ENCODE results near the gene SLC35F3.
"Not testable (repeated sequence)": the region's sequence is repeated elsewhere in the genome, so short reads cannot be mapped to it uniquely, and the experiment has no call there.

SLC35F3 gene

GRCh38 chr1:234152344-234152743 is 247.9 kb downstream of the SLC35F3 start:
- not testable (repeated sequence) for DNase-seq

- DNase-seq, result no peak
These were observed 250.1 kb downstream of the SLC35F3 start for GRCh38 chr1:234154320-234155251.

GRCh38 chr1:234162661-234163060 is 258.2 kb downstream of the SLC35F3 start:
- DNase-seq, result no peak

- DNase-seq, result no peak
These were observed 258.9 kb downstream of the SLC35F3 start for GRCh38 chr1:234163267-234163919.

GRCh38 chr1:234164098-234164709 is 259.7 kb downstream of the SLC35F3 start:
- DNase-seq, result no peak

GRCh38 chr1:234168061-234168724 is 263.7 kb downstream of the SLC35F3 start:
- DNase-seq, result no peak

- DNase-seq, result no peak
These were observed 264.8 kb downstream of the SLC35F3 start for GRCh38 chr1:234169161-234169849.

GRCh38 chr1:234170067-234170466 is 265.6 kb downstream of the SLC35F3 start:
- DNase-seq, result no peak

- DNase-seq, result no peak
These were observed 266.1 kb downstream of the SLC35F3 start for GRCh38 chr1:234170622-234171021.

- DNase-seq, result no peak
These were observed 269.5 kb downstream of the SLC35F3 start for GRCh38 chr1:234173968-234174367.

GRCh38 chr1:234175363-234175762 is 270.9 kb downstream of the SLC35F3 start:
- no peak for DNase-seq

- DNase-seq, result no peak
These were observed 271.5 kb downstream of the SLC35F3 start for GRCh38 chr1:234176000-234176399.

- not testable (repeated sequence) for DNase-seq
These were observed 272.4 kb downstream of the SLC35F3 start for GRCh38 chr1:234176847-234177246.

- DNase-seq, result no peak
These were observed 281.0 kb downstream of the SLC35F3 start for GRCh38 chr1:234185438-234185837.

GRCh38 chr1:234186037-234186688 is 281.7 kb downstream of the SLC35F3 start:
- no peak for DNase-seq

- DNase-seq, result no peak
These were observed 283.9 kb downstream of the SLC35F3 start for GRCh38 chr1:234188454-234188792.

GRCh38 chr1:234197839-234198238 is 293.4 kb downstream of the SLC35F3 start:
- no peak for DNase-seq

- no peak for DNase-seq
These were observed 295.1 kb downstream of the SLC35F3 start for GRCh38 chr1:234199476-234200127.

- DNase-seq, result no peak
These were observed 296.1 kb downstream of the SLC35F3 start for GRCh38 chr1:234200566-234200965.

- no peak for DNase-seq
These were observed 297.1 kb downstream of the SLC35F3 start for GRCh38 chr1:234201600-234201999.

- DNase-seq, result no peak
These were observed 301.5 kb downstream of the SLC35F3 start for GRCh38 chr1:234205966-234206365.

Measured in activated effector memory CD4-positive, alpha-beta T cell treated with anti-CD3 and anti-CD28 coated beads, Interleukin-2, amount 50 U/mL, for 16 hours (primary cell).